ES-I3 (cell line): ENCODE data around the gene METTL26.

ENCODE experiments used
- H3K36me3 ChIP-seq: 2 replicates; pipeline ENCODE4 v1.6.1; 2013; ENCODE audit warnings: mild to moderate bottlenecking, low read length, control low read depth, moderate library complexity; ENCODE audit not compliant: insufficient read depth
- H3K4me1 ChIP-seq: 2 replicates; pipeline ENCODE4 v1.6.1; 2013; ENCODE audit warnings: mild to moderate bottlenecking, control low read depth, low read length; ENCODE audit not compliant: insufficient read depth
- H3K9ac ChIP-seq: 2 replicates; pipeline ENCODE4 v1.6.1; 2013; ENCODE audit warnings: low read depth, mild to moderate bottlenecking, low read length, moderate library complexity
- H3K9me3 ChIP-seq: 2 replicates; pipeline ENCODE4 v1.6.1; 2013; ENCODE audit warnings: mild to moderate bottlenecking, low read length, moderate library complexity; ENCODE audit not compliant: control insufficient read depth, insufficient read depth

Gene METTL26

GRCh38 chr16:669666-670065, 33.6 kb upstream of the METTL26 start:
- H3K9me3 ChIP-seq: no peaks in the 10 kb centered on the region
- H3K36me3 ChIP-seq: peaks cover 26% of the 10 kb centered on the region
- no peak overlapping the region for H3K9ac ChIP-seq
- peaks cover 4% of the 10 kb centered on the region; the same call in 1 of the 2 replicates for H3K4me1 ChIP-seq

GRCh38 chr16:668519-669171, 32.5 kb upstream of the METTL26 start:
- Histone ChIP-seq H3K4me1 (peaks cover 4% of the 10 kb centered on the region; the same call in 1 of the 2 replicates), H3K9me3 (no peaks in the 10 kb centered on the region), H3K36me3 (peaks cover 26% of the 10 kb centered on the region), H3K9ac (peak overlapping the region; percentile 87)

GRCh38 chr16:667780-668518, 31.8 kb upstream of the METTL26 start, which contains the start of gene RHOT2:
RHOT2 (plus strand) TSS chr16:668132; CDS start chr16:668200, 68 bp downstream.
- peaks cover 26% of the 10 kb centered on the region for H3K36me3 ChIP-seq
- peaks cover 4% of the 10 kb centered on the region; the same call in 1 of the 2 replicates for H3K4me1 ChIP-seq
- H3K9ac ChIP-seq: peak within 1 kb of the TSS; percentile 87
- no peaks in the 10 kb centered on the region for H3K9me3 ChIP-seq

- Histone ChIP-seq H3K4me1 (peaks cover 4% of the 10 kb centered on the region; the same call in 1 of the 2 replicates), H3K9ac (no peak overlapping the region), H3K36me3 (peaks cover 19% of the 10 kb centered on the region; the same call in 1 of the 2 replicates), H3K9me3 (no peaks in the 10 kb centered on the region)
Measured at GRCh38 chr16:667113-667779, 31.1 kb upstream of the METTL26 start.

GRCh38 chr16:666572-666971, 30.5 kb upstream of the METTL26 start:
- peaks cover 4% of the 10 kb centered on the region; the same call in 1 of the 2 replicates for H3K4me1 ChIP-seq
- H3K36me3 ChIP-seq: peaks cover 16% of the 10 kb centered on the region; the same call in 1 of the 2 replicates
- H3K9ac ChIP-seq: no peak overlapping the region
- no peaks in the 10 kb centered on the region for H3K9me3 ChIP-seq

- no peaks in the 10 kb centered on the region for H3K9me3 ChIP-seq
- H3K4me1 ChIP-seq: peaks cover 3% of the 10 kb centered on the region; the same call in 1 of the 2 replicates
- no peak overlapping the region for H3K9ac ChIP-seq
- no peaks in the 10 kb centered on the region for H3K36me3 ChIP-seq
Measured at GRCh38 chr16:662597-662996, 26.5 kb upstream of the METTL26 start.

- no peaks in the 10 kb centered on the region for H3K36me3 ChIP-seq
- no peaks in the 10 kb centered on the region; the same call in 1 of the 2 replicates for H3K4me1 ChIP-seq
- no peak overlapping the region for H3K9ac ChIP-seq
- H3K9me3 ChIP-seq: no peaks in the 10 kb centered on the region
Measured at GRCh38 chr16:662095-662494, 26.0 kb upstream of the METTL26 start.

- Histone ChIP-seq H3K4me1 (no peaks in the 10 kb centered on the region; the same call in 1 of the 2 replicates), H3K36me3 (no peaks in the 10 kb centered on the region), H3K9me3 (no peaks in the 10 kb centered on the region), H3K9ac (no peak overlapping the region)
Measured at GRCh38 chr16:661184-661821, 25.2 kb upstream of the METTL26 start.

- H3K36me3 ChIP-seq: no peaks in the 10 kb centered on the region
- H3K9ac ChIP-seq: peak overlapping the region; percentile 51
- H3K4me1 ChIP-seq: no peaks in the 10 kb centered on the region; the same call in 1 of the 2 replicates
- H3K9me3 ChIP-seq: no peaks in the 10 kb centered on the region
Measured at GRCh38 chr16:660459-661183, 24.5 kb upstream of the METTL26 start.

- Histone ChIP-seq H3K36me3 (no peaks in the 10 kb centered on the region), H3K4me1 (no peaks in the 10 kb centered on the region; the same call in 1 of the 2 replicates), H3K9me3 (no peaks in the 10 kb centered on the region), H3K9ac (peak overlapping the region; percentile 51)
Measured at GRCh38 chr16:660132-660458, 24.0 kb upstream of the METTL26 start.

- H3K36me3 ChIP-seq: no peaks in the 10 kb centered on the region
- no peaks in the 10 kb centered on the region for H3K9me3 ChIP-seq
- H3K4me1 ChIP-seq: no peaks in the 10 kb centered on the region; the same call in 1 of the 2 replicates
- H3K9ac ChIP-seq: no peak overlapping the region
Measured at GRCh38 chr16:659618-660017, 23.5 kb upstream of the METTL26 start.

- H3K36me3 ChIP-seq: no peaks in the 10 kb centered on the region
- H3K9me3 ChIP-seq: no peaks in the 10 kb centered on the region
- H3K4me1 ChIP-seq: no peaks in the 10 kb centered on the region; the same call in 1 of the 2 replicates
- H3K9ac ChIP-seq: no peak overlapping the region
Measured at GRCh38 chr16:658679-659571, 22.8 kb upstream of the METTL26 start.

- Histone ChIP-seq H3K36me3 (no peaks in the 10 kb centered on the region), H3K4me1 (no peaks in the 10 kb centered on the region; the same call in 1 of the 2 replicates), H3K9me3 (no peaks in the 10 kb centered on the region), H3K9ac (no peak overlapping the region)
Measured at GRCh38 chr16:657487-657886, 21.4 kb upstream of the METTL26 start.
